HUES64 (cell line): ENCODE results near the gene SUGP2.

Source experiments
- H3K27ac ChIP-seq: 2 replicates; pipeline ENCODE4 v1.7.0; 2013; ENCODE audit warnings: low read depth, low read length, inconsistent platforms
- H3K27me3 ChIP-seq: 2 replicates; pipeline ENCODE4 v1.6.1; 2013; ENCODE audit warnings: mild to moderate bottlenecking, low read length; ENCODE audit not compliant: insufficient read depth
- H3K36me3 ChIP-seq: 2 replicates; pipeline ENCODE4 v1.6.1; 2013; ENCODE audit warnings: mild to moderate bottlenecking, low read length; ENCODE audit not compliant: insufficient read depth
- H3K4me1 ChIP-seq: 2 replicates; pipeline ENCODE4 v1.6.1; 2013; ENCODE audit warnings: mild to moderate bottlenecking, low read length, moderate library complexity; ENCODE audit not compliant: insufficient read depth
- H3K4me3 ChIP-seq: 2 replicates; pipeline ENCODE4 v1.5.1; 2013; ENCODE audit warnings: mild to moderate bottlenecking, low read length, moderate library complexity
- H3K9ac ChIP-seq: 2 replicates; pipeline ENCODE4 v1.6.1; 2013; ENCODE audit warnings: mild to moderate bottlenecking, low read depth, low read length
- H3K9me3 ChIP-seq: 2 replicates; pipeline ENCODE4 v1.6.1; 2013; ENCODE audit warnings: low read depth, low read length; ENCODE audit not compliant: insufficient read depth
- WGBS: fragments of 150-250, 120-280 bp; methylation state at CpG from one replicate; pipeline ENCODE4 v1.1.7; 2013; ENCODE audit warnings: missing lambda C conversion rate; 5-methylcytosine and 5-hydroxymethylcytosine counted together

Gene SUGP2

GRCh38 chr19:19049406-19049805 is 16.1 kb upstream of the SUGP2 start:
- no peaks in the 10 kb centered on the region for H3K4me1 ChIP-seq
- no peak overlapping the region for H3K27ac ChIP-seq
- H3K9me3 ChIP-seq: no peaks in the 10 kb centered on the region
- no peaks in the 10 kb centered on the region for H3K27me3 ChIP-seq
- H3K9ac ChIP-seq: no peak overlapping the region
- H3K4me3 ChIP-seq: no peak overlapping the region
- 98% methylated on average over 2 of the region's 2 CpGs for WGBS
- peaks cover 82% of the 10 kb centered on the region for H3K36me3 ChIP-seq

GRCh38 chr19:19043881-19044280 is 10.6 kb upstream of the SUGP2 start:
- no peak overlapping the region for H3K4me3 ChIP-seq
- H3K27ac ChIP-seq: no peak overlapping the region
- 95% methylated on average over 6 of the region's 6 CpGs for WGBS
- H3K36me3 ChIP-seq: peaks cover 63% of the 10 kb centered on the region
- no peaks in the 10 kb centered on the region for H3K4me1 ChIP-seq
- no peak overlapping the region for H3K9ac ChIP-seq
- no peaks in the 10 kb centered on the region for H3K9me3 ChIP-seq
- no peaks in the 10 kb centered on the region for H3K27me3 ChIP-seq

- no peaks in the 10 kb centered on the region for H3K9me3 ChIP-seq
- H3K27me3 ChIP-seq: no peaks in the 10 kb centered on the region
- peaks cover 64% of the 10 kb centered on the region for H3K36me3 ChIP-seq
- H3K9ac ChIP-seq: no peak overlapping the region
- 94% methylated on average over 5 of the region's 6 CpGs for WGBS
- H3K4me3 ChIP-seq: no peak overlapping the region
- no peaks in the 10 kb centered on the region for H3K4me1 ChIP-seq
- no peak overlapping the region for H3K27ac ChIP-seq
Measured at GRCh38 chr19:19043481-19043880, 10.2 kb upstream of the SUGP2 start.

- no peak overlapping the region for H3K4me3 ChIP-seq
- peaks cover 6% of the 10 kb centered on the region; the same call in 1 of the 2 replicates for H3K9me3 ChIP-seq
- H3K9ac ChIP-seq: no peak overlapping the region
- 97% methylated on average over 13 of the region's 13 CpGs for WGBS
- H3K4me1 ChIP-seq: no peaks in the 10 kb centered on the region
- H3K36me3 ChIP-seq: peaks cover 70% of the 10 kb centered on the region
- no peak overlapping the region for H3K27ac ChIP-seq
- no peaks in the 10 kb centered on the region for H3K27me3 ChIP-seq
Measured at GRCh38 chr19:19042732-19043280, 9.5 kb upstream of the SUGP2 start.

GRCh38 chr19:19040417-19040816 is 7.1 kb upstream of the SUGP2 start:
- no peaks in the 10 kb centered on the region for H3K27me3 ChIP-seq
- H3K36me3 ChIP-seq: peaks cover 70% of the 10 kb centered on the region
- no peak overlapping the region for H3K9ac ChIP-seq
- WGBS: 95% methylated on average over 7 of the region's 7 CpGs
- H3K27ac ChIP-seq: no peak overlapping the region
- no peak overlapping the region for H3K4me3 ChIP-seq
- peaks cover 13% of the 10 kb centered on the region; the same call in 1 of the 2 replicates for H3K9me3 ChIP-seq
- no peaks in the 10 kb centered on the region for H3K4me1 ChIP-seq

GRCh38 chr19:19039901-19040300 is 6.6 kb upstream of the SUGP2 start:
- 97% methylated on average over 4 of the region's 4 CpGs for WGBS
- peaks cover 69% of the 10 kb centered on the region for H3K36me3 ChIP-seq
- no peaks in the 10 kb centered on the region for H3K27me3 ChIP-seq
- no peak overlapping the region for H3K27ac ChIP-seq
- no peak overlapping the region for H3K9ac ChIP-seq
- H3K9me3 ChIP-seq: peaks cover 13% of the 10 kb centered on the region; the same call in 1 of the 2 replicates
- no peaks in the 10 kb centered on the region for H3K4me1 ChIP-seq
- H3K4me3 ChIP-seq: no peak overlapping the region

- peaks cover 13% of the 10 kb centered on the region; the same call in 1 of the 2 replicates for H3K9me3 ChIP-seq
- H3K27ac ChIP-seq: peak overlapping the region; percentile 88
- peak overlapping the region; percentile 86 for H3K9ac ChIP-seq
- 7% methylated on average over 10 of the region's 10 CpGs for WGBS
- no peaks in the 10 kb centered on the region for H3K27me3 ChIP-seq
- H3K36me3 ChIP-seq: peaks cover 58% of the 10 kb centered on the region
- peaks cover 6% of the 10 kb centered on the region; the same call in 1 of the 2 replicates for H3K4me1 ChIP-seq
- H3K4me3 ChIP-seq: peak overlapping the region; percentile 78
Measured at GRCh38 chr19:19034204-19034624, 897 bp upstream of the SUGP2 start.

GRCh38 chr19:19033176-19033425 is 216 bp downstream of the SUGP2 start:
- Histone ChIP-seq H3K27me3 (no peaks in the 10 kb centered on the region), H3K4me3 (peak overlapping the region; percentile 78), H3K9ac (peak overlapping the region; percentile 86), H3K27ac (peak overlapping the region; percentile 88), H3K4me1 (peaks cover 6% of the 10 kb centered on the region; the same call in 1 of the 2 replicates), H3K36me3 (peaks cover 58% of the 10 kb centered on the region), H3K9me3 (peaks cover 10% of the 10 kb centered on the region; the same call in 1 of the 2 replicates)
- under 1% methylated on average over 32 of the region's 32 CpGs for WGBS

GRCh38 chr19:19032420-19033175 is 719 bp downstream of the SUGP2 start:
- H3K27me3 ChIP-seq: no peaks in the 10 kb centered on the region
- H3K9me3 ChIP-seq: peaks cover 5% of the 10 kb centered on the region; the same call in 1 of the 2 replicates
- H3K9ac ChIP-seq: peak overlapping the region; percentile 86
- under 1% methylated on average over 29 of the region's 31 CpGs for WGBS
- peak overlapping the region; percentile 78 for H3K4me3 ChIP-seq
- peaks cover 6% of the 10 kb centered on the region; the same call in 1 of the 2 replicates for H3K4me1 ChIP-seq
- peak overlapping the region; percentile 88 for H3K27ac ChIP-seq
- H3K36me3 ChIP-seq: peaks cover 57% of the 10 kb centered on the region

- no peaks in the 10 kb centered on the region for H3K27me3 ChIP-seq
- H3K4me3 ChIP-seq: peak overlapping the region; percentile 78
- no peak overlapping the region for H3K9ac ChIP-seq
- no peaks in the 10 kb centered on the region for H3K9me3 ChIP-seq
- no peak overlapping the region for H3K27ac ChIP-seq
- peaks cover 6% of the 10 kb centered on the region; the same call in 1 of the 2 replicates for H3K4me1 ChIP-seq
- peaks cover 58% of the 10 kb centered on the region for H3K36me3 ChIP-seq
- 86% methylated on average over 5 of the region's 5 CpGs for WGBS
Measured at GRCh38 chr19:19031891-19032290, 1.4 kb downstream of the SUGP2 start.

GRCh38 chr19:19028526-19028925 is 4.8 kb downstream of the SUGP2 start:
- H3K4me1 ChIP-seq: peaks cover 6% of the 10 kb centered on the region; the same call in 1 of the 2 replicates
- H3K9me3 ChIP-seq: no peaks in the 10 kb centered on the region
- no peak overlapping the region for H3K4me3 ChIP-seq
- H3K27ac ChIP-seq: no peak overlapping the region
- peaks cover 79% of the 10 kb centered on the region for H3K36me3 ChIP-seq
- no peak overlapping the region for H3K9ac ChIP-seq
- H3K27me3 ChIP-seq: no peaks in the 10 kb centered on the region
- WGBS: 98% methylated on average over 9 of the region's 9 CpGs
